CD4-positive, alpha-beta T cell (primary cell): Measurements from ENCODE around the gene HP1BP3. TPM values are rescaled to one million over a fixed set of nuclear protein-coding genes. Genes with fewer than 3 reads are reported as not detected.

ENCODE experiments used
- ATAC-seq: fragments of 200-7000 bp; cut with Tn5 transposase; one replicate; pipeline ENCODE4 v1.10.0; 2022; ENCODE audit warnings: mild to moderate bottlenecking; ENCODE audit not compliant: poor library complexity
- CTCF ChIA-PET: fragments of 350-600 bp; sonication (Branson Sonifier 250); formaldehyde crosslinking; loops from one replicate; lab custom pipeline; 2021; ENCODE audit warnings: antibody characterized with exemption, inconsistent platforms; lab: Charles Lee
- POLR2A ChIA-PET: fragments of 350-600 bp; sonication (Branson Sonifier 250); formaldehyde crosslinking; loops from one replicate; lab custom pipeline; 2021; ENCODE audit warnings: antibody characterized with exemption, inconsistent platforms; lab: Charles Lee
- DNase-seq, 14 experiments: peaks; one replicate each; pipeline ENCODE4 v3.0.0-alpha.2; 2013 to 2020; ENCODE audit warnings: mixed read lengths in 2 of 14
- H3K27ac ChIP-seq, 2 donors: one replicate each; pipeline versions ENCODE4 v1.5.1 to v1.7.0; 2013; ENCODE audit warnings: low read length in 2 of 2, low read depth in 1 of 2, mild to moderate bottlenecking in 1 of 2
- H3K27me3 ChIP-seq, 2 experiments: 1 replicate in 1 of 2; 2 replicates in 1 of 2; pipeline versions ENCODE4 v1.6.1 to v1.7.0; 2013; ENCODE audit warnings: low read length in 2 of 2, control low read depth in 1 of 2, mild to moderate bottlenecking in 1 of 2, moderate library complexity in 1 of 2; ENCODE audit not compliant: insufficient read depth in 2 of 2, control insufficient read depth in 1 of 2
- H3K36me3 ChIP-seq: one replicate; pipeline ENCODE4 v1.6.1; 2013; ENCODE audit warnings: low read length, control low read depth; ENCODE audit not compliant: insufficient read depth
- H3K4me1 ChIP-seq: one replicate; pipeline ENCODE4 v1.6.1; 2013; ENCODE audit warnings: low read length, control low read depth; ENCODE audit not compliant: insufficient read depth
- H3K4me3 ChIP-seq: one replicate; pipeline ENCODE4 v1.5.1; 2013; ENCODE audit warnings: mild to moderate bottlenecking, low read length, moderate library complexity
- H3K9me3 ChIP-seq, 2 experiments: 1 replicate in 1 of 2; 2 replicates in 1 of 2; pipeline versions ENCODE4 v1.6.1 to v1.7.0; 2013; ENCODE audit warnings: low read length in 2 of 2, mild to moderate bottlenecking in 2 of 2, control low read depth in 1 of 2, moderate library complexity in 1 of 2; ENCODE audit not compliant: control insufficient read depth in 1 of 2, insufficient read depth in 1 of 2
- H3K27ac Mint-ChIP-seq: one replicate; pipeline ENCODE4 v1.8.0; 2020; ENCODE audit warnings: mixed read lengths
- H3K27me3 Mint-ChIP-seq: one replicate; pipeline ENCODE4 v1.8.0; 2021; ENCODE audit warnings: mixed read lengths
- H3K36me3 Mint-ChIP-seq: one replicate; pipeline ENCODE4 v1.8.0; 2021; ENCODE audit warnings: low read depth, mixed read lengths
- H3K4me1 Mint-ChIP-seq: one replicate; pipeline ENCODE4 v1.8.0; 2021; ENCODE audit warnings: low read depth, mixed read lengths
- H3K4me3 Mint-ChIP-seq: one replicate; pipeline ENCODE4 v1.8.0; 2020; ENCODE audit warnings: mild to moderate bottlenecking, mixed read lengths
- H3K9me3 Mint-ChIP-seq: one replicate; pipeline ENCODE4 v1.8.0; 2020; ENCODE audit warnings: mixed read lengths
- intact Hi-C, 2 experiments: fragments of 100-400 bp; cut with DNase I in 1 of 2; cut with micrococcal nuclease in 1 of 2; formaldehyde crosslinking; loops; one replicate each; pipeline versions ENCODE4 v1.15.1 to v1.9.0; 2023 to 2025; cut with DNase I, micrococcal nuclease
- total RNA-seq, 174 experiments: library from RNA in 2 of 174; stranded (reverse) in 2 of 174; gene quantifications; one replicate each; pipeline ENCODE4 v1.2.3 and lab custom pipeline; 2021 to 2026
- TF ChIP-seq, protein P1 (sequence below): fragments of 200-600 bp; IDR thresholded peaks from one replicate; pipeline ENCODE4 v1.8.0; 2022; ENCODE audit warnings: antibody characterized with exemption, mild to moderate bottlenecking

Gene HP1BP3
- total RNA-seq, 2 experiments from 2014 or later = 186 to 191 TPM

DNA sequence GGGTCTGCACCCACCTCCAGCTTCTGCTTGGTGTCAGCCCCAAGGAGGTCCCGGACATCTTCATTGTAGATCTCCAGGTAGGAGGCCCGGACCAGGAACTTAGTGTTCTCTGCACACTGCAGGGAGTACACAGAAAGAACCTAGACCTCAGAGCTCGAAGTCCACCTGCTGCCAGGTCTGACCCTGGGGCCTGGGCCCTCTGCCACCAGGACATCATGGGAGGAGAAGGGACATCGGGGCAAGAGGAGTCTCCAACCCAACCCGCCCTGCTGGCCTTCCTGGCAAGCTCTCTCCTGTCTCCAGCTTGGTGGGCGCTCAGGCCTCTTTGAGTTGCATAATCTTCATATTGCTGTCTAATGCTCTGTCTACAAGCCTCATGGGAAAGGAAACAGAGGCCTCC lies 73.7 kb downstream of the HP1BP3 start:
- H3K36me3 ChIP-seq = no peaks in the 10 kb centered on the region
- ChIA-PET POLR2A (no interaction called here), CTCF (no interaction called here)
- H3K4me1 ChIP-seq = peaks cover 13% of the 10 kb centered on the region
- no peak overlapping the region for H3K4me3 Mint-ChIP-seq
- peaks cover 0 to 9% of the 10 kb centered on the region in 2 experiments for H3K9me3 ChIP-seq
- no peak for DNase-seq
- H3K27me3 Mint-ChIP-seq = peaks cover 26% of the 10 kb centered on the region
- no peaks in the 10 kb centered on the region for H3K36me3 Mint-ChIP-seq
- peaks cover 20 to 22% of the 10 kb centered on the region in 2 experiments for H3K27me3 ChIP-seq
- no peak overlapping the region for H3K27ac Mint-ChIP-seq
- intact Hi-C loops = no loop called here
- H3K27ac ChIP-seq = no peak overlapping the region
- no peak overlapping the region for H3K4me3 ChIP-seq
- no peak for ATAC-seq
- peaks cover 9% of the 10 kb centered on the region for H3K4me1 Mint-ChIP-seq
- TF ChIP-seq, protein P1, sequence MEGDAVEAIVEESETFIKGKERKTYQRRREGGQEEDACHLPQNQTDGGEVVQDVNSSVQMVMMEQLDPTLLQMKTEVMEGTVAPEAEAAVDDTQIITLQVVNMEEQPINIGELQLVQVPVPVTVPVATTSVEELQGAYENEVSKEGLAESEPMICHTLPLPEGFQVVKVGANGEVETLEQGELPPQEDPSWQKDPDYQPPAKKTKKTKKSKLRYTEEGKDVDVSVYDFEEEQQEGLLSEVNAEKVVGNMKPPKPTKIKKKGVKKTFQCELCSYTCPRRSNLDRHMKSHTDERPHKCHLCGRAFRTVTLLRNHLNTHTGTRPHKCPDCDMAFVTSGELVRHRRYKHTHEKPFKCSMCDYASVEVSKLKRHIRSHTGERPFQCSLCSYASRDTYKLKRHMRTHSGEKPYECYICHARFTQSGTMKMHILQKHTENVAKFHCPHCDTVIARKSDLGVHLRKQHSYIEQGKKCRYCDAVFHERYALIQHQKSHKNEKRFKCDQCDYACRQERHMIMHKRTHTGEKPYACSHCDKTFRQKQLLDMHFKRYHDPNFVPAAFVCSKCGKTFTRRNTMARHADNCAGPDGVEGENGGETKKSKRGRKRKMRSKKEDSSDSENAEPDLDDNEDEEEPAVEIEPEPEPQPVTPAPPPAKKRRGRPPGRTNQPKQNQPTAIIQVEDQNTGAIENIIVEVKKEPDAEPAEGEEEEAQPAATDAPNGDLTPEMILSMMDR = no peak
- H3K9me3 Mint-ChIP-seq = no peaks in the 10 kb centered on the region

DNA sequence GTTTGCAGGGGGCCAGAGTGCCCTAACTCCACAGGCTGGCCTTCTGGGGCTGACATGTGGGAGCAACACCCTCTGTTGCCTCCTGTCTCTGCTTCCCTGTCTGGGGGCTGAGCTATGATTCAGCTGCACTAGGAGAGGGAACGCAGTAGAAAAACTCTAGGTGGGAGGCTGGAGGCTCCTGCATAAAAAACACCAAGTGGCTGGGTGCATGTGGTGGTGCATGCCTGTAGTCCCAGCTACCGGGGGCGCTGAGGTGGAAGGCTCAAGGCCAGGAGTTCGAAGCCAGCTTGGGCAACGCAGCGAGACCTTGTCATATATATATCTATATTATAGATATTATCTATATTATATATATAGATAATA lies 74.9 kb downstream of the HP1BP3 start:
- Mint-ChIP-seq H3K36me3 (no peaks in the 10 kb centered on the region), H3K27me3 (peaks cover 25% of the 10 kb centered on the region), H3K27ac (no peak overlapping the region), H3K4me3 (no peak overlapping the region), H3K9me3 (no peaks in the 10 kb centered on the region), H3K4me1 (peaks cover 9% of the 10 kb centered on the region)
- H3K4me1 ChIP-seq = peaks cover 6% of the 10 kb centered on the region
- no peak overlapping the region for H3K4me3 ChIP-seq
- peaks cover 17 to 19% of the 10 kb centered on the region in 2 experiments for H3K27me3 ChIP-seq
- DNase-seq = no peak
- H3K9me3 ChIP-seq = peaks cover 0 to 9% of the 10 kb centered on the region in 2 experiments
- no peak overlapping the region for H3K27ac ChIP-seq
- POLR2A ChIA-PET = no interaction called here
- intact Hi-C loops = no loop called here
- H3K36me3 ChIP-seq = no peaks in the 10 kb centered on the region
- CTCF ChIA-PET = no interaction called here
- ATAC-seq = no peak
- TF ChIP-seq, protein P1 = no peak

DNA sequence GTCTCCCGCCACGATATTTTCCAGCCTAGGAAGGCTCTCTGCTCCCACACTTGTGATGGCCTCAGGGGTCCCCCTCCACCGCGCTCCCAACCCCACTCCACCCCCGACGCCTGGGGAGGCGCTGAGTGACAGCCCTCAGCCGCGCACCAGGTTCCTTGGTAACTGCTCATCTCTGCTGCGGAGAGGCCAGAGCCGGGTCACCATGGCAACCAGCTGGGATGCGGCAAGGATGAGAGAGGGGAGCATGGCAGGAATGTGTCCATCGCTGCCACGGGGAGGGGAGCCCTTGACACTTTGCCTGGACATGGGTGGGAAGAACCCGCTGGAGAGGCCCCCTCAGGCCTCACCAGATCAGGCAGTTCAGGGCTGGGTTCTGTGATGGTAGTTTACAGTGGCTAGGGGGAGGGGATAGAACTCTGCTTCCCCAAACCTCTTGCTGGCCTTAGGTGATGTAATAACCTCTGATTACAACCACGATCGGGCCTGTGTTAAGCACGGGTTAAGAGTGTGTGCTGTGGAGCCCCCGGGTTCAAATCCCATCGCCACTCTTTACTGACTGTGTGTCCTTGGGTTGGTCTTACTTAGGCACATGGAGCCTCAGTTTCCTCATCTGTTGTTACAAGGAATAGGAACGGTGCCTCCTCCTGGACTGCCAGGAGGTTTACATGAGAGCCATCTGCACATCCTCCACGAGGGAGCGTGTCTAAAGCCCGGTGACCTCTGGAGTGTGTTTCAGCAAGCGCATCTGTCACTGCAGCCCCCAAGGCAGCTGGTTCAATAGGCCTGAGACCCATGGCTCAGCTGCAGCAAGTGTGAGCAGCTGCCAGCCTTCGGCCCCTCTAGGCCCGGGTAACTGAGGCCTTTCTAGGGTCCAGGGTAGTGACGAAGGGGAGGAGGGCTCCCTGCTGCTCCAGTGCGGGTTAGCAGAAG lies 75.6 kb downstream of the HP1BP3 start:
- Mint-ChIP-seq H3K4me3 (no peak overlapping the region), H3K27me3 (peaks cover 23% of the 10 kb centered on the region)
- POLR2A ChIA-PET = no interaction called here

More for the DNA sequence above, 75.6 kb downstream of the HP1BP3 start:
- Mint-ChIP-seq H3K4me1 (peaks cover 5% of the 10 kb centered on the region), H3K27ac (no peak overlapping the region), H3K36me3 (no peaks in the 10 kb centered on the region), H3K9me3 (no peaks in the 10 kb centered on the region)
- Histone ChIP-seq H3K27ac (no peak overlapping the region), H3K9me3 (peaks cover 0 to 5% of the 10 kb centered on the region in 2 experiments), H3K36me3 (no peaks in the 10 kb centered on the region), H3K4me1 (no peaks in the 10 kb centered on the region), H3K4me3 (no peak overlapping the region), H3K27me3 (peaks cover 12 to 13% of the 10 kb centered on the region in 2 experiments)
- intact Hi-C loops = no loop called here
- ATAC-seq (no peak), DNase-seq (no peak)
- TF ChIP-seq, protein P1 = no peak
- CTCF ChIA-PET = no interaction called here
